HepG2 (cell line): Measurements from ENCODE around the gene CDCP2. TPM values are rescaled to one million over a fixed set of nuclear protein-coding genes. Genes with fewer than 3 reads are reported as not detected.

Source experiments
- ATAC-seq: fragments of 200-7000 bp; cut with Tn5 transposase; 3 replicates; pipeline ENCODE4 v1.9.1; 2020; ENCODE audit warnings: mild to moderate bottlenecking, moderate library complexity
- BruUV-seq: library from RNA; stranded (reverse); fragments of 400-500 nt; replicated peaks from 2 replicates; lab custom pipeline; 2021; lab: Mats Ljungman, UMichigan
- CTCF ChIA-PET: fragments of 300-600 bp; formaldehyde crosslinking; extraction: SDS; loops from one replicate; lab custom pipeline; 2021; ENCODE audit warnings: low total read pairs, inconsistent platforms, low intra/inter-chr PET ratio; lab: Yijun Ruan, JAX
- POLR2A ChIA-PET: fragments of 350-600 bp; sonication (Branson Sonifier 250); formaldehyde crosslinking; loops from one replicate; lab custom pipeline; 2020; ENCODE audit warnings: antibody characterized with exemption, inconsistent platforms; lab: Yijun Ruan, JAX
- DNase-seq: peaks from one replicate; pipeline ENCODE4 v3.0.0-alpha.2; 2015; ENCODE audit warnings: low spot score
- FAIRE-seq: peaks from 3 replicates; lab custom pipeline; 2011; peaks lifted over from hg19 to GRCh38; lab: Jason Lieb, UNC
- H2AFZ ChIP-seq: one replicate; pipeline ENCODE4 v1.6.1; 2011; ENCODE audit warnings: low read length, inconsistent platforms
- H3K27ac ChIP-seq: fragments of 300-600 bp; 3 replicates; pipeline ENCODE4 v1.8.0; 2011; ENCODE audit warnings: mixed run types, mild to moderate bottlenecking, mixed read lengths, low read length, inconsistent platforms; ENCODE audit not compliant: insufficient read depth; ENCODE audit errors: extremely low read length
- H3K27me3 ChIP-seq, 2 experiments: fragments of 200-600 bp in 1 of 2; 2 replicates in 1 of 2; 3 replicates in 1 of 2; pipeline versions ENCODE4 v1.6.0 to v1.8.0; 2011; ENCODE audit warnings: low read length in 2 of 2, mild to moderate bottlenecking in 2 of 2, moderate library complexity in 2 of 2, inconsistent platforms in 1 of 2; ENCODE audit not compliant: insufficient read depth in 2 of 2, control insufficient read depth in 1 of 2
- H3K36me3 ChIP-seq, 2 experiments: fragments of 200-600 bp in 1 of 2; replicated peaks in 1 of 2; 2 replicates in 1 of 2; 3 replicates in 1 of 2; pipeline versions ENCODE4 v1.5.1 to v1.8.0; 2011; ENCODE audit warnings: low read length in 2 of 2, inconsistent platforms in 1 of 2; ENCODE audit not compliant: insufficient read depth in 2 of 2, control insufficient read depth in 1 of 2
- H3K4me1 ChIP-seq: 2 replicates; pipeline ENCODE4 v1.5.1; 2012; ENCODE audit warnings: low read length, inconsistent platforms; ENCODE audit not compliant: insufficient read depth
- H3K4me2 ChIP-seq: 2 replicates; pipeline ENCODE4 v1.6.0; 2011; ENCODE audit warnings: low read depth, low read length, inconsistent platforms
- H3K4me3 ChIP-seq, 3 experiments: fragments of 200-600 bp in 1 of 3; sonication (generic), shearing (Covaris generic) in 1 of 3; replicated peaks in 1 of 3; 2 replicates each; pipeline ENCODE4 v1.5.1; 2011 to 2016; ENCODE audit warnings: low read length in 3 of 3, inconsistent platforms in 2 of 3, low read depth in 2 of 3, mild to moderate bottlenecking in 2 of 3, control low read depth in 1 of 3, mixed read lengths in 1 of 3; ENCODE audit not compliant: insufficient read depth in 1 of 3
- H3K79me2 ChIP-seq: one replicate; pipeline ENCODE4 v1.6.1; 2011; ENCODE audit warnings: low read length, inconsistent platforms; ENCODE audit not compliant: insufficient read depth
- H3K9ac ChIP-seq: 2 replicates; pipeline ENCODE4 v1.6.0; 2011; ENCODE audit warnings: mild to moderate bottlenecking, low read depth, low read length, inconsistent platforms; ENCODE audit not compliant: insufficient read depth
- H3K9me3 ChIP-seq: 2 replicates; pipeline ENCODE4 v1.5.1; 2012; ENCODE audit warnings: mild to moderate bottlenecking, low read length
- H4K20me1 ChIP-seq: 2 replicates; pipeline ENCODE4 v1.6.0; 2011; ENCODE audit warnings: inconsistent platforms, mild to moderate bottlenecking, low read length, moderate library complexity; ENCODE audit not compliant: insufficient read depth
- AGO2 ChIP-seq: fragments of 200-400 bp; formaldehyde crosslinking; optimal IDR thresholded peaks from 2 replicates; pipeline ENCODE3; 2017; ENCODE audit warnings: mild to moderate bottlenecking, low read depth, low read length, moderate library complexity
- ATF7-NPFF ChIP-seq: sonication (generic); formaldehyde crosslinking; IDR thresholded peaks from 2 replicates; pipeline ENCODE4 v1.8.1; 2023; ENCODE audit warnings: mild to moderate bottlenecking, low read depth, missing genetic modification reagents, moderate library complexity
- BRD4 ChIP-seq: sonication (generic); formaldehyde crosslinking; IDR thresholded peaks from 2 replicates; pipeline ENCODE4 v1.4.0; 2020; ENCODE audit warnings: missing genetic modification reagents
- SIN3A ChIP-seq: IDR thresholded peaks from 2 replicates; pipeline ENCODE4 v1.6.1; 2011; ENCODE audit warnings: low read depth, mild to moderate bottlenecking, control low read depth, low read length, borderline replicate concordance
- SIX4 ChIP-seq: sonication (generic); formaldehyde crosslinking; IDR thresholded peaks from 2 replicates; pipeline ENCODE4 v1.4.0; 2020; ENCODE audit warnings: missing genetic modification reagents
- SMYD3 ChIP-seq: sonication (generic); formaldehyde crosslinking; IDR thresholded peaks from 2 replicates; pipeline ENCODE4 v1.8.1; 2023; ENCODE audit warnings: mild to moderate bottlenecking, missing genetic modification reagents
- SP140L ChIP-seq: sonication (generic); formaldehyde crosslinking; IDR thresholded peaks from 2 replicates; pipeline ENCODE4 v1.4.0; 2020; ENCODE audit warnings: missing genetic modification reagents, borderline replicate concordance
- SRY ChIP-seq: sonication (generic); formaldehyde crosslinking; IDR thresholded peaks from 2 replicates; pipeline ENCODE4 v1.8.0; 2022; ENCODE audit warnings: mild to moderate bottlenecking, missing genetic modification reagents
- ZMYM4 ChIP-seq: sonication (generic); formaldehyde crosslinking; IDR thresholded peaks from 2 replicates; pipeline ENCODE4 v1.8.1; 2023; ENCODE audit warnings: mild to moderate bottlenecking, missing genetic modification reagents
- ZNF792 ChIP-seq: IDR thresholded peaks from 2 replicates; pipeline ENCODE4 v1.6.1; 2016
- WGBS: methylation state at CpG from one replicate; pipeline ENCODE4 v1.1.6; 2017; ENCODE audit warnings: low lambda C conversion rate; 5-methylcytosine and 5-hydroxymethylcytosine counted together
- in situ Hi-C: cut with HindIII; loops from 2 replicates; pipeline ENCODE4 v1.10.0; 2017; ENCODE audit warnings: low pct_unique_long_range_greater_than_20kb; ENCODE audit not compliant: extremely low pct_ligation_motif_present
- intact Hi-C: fragments of 100-400 bp; cut with micrococcal nuclease; formaldehyde crosslinking; loops from one replicate; pipeline ENCODE4 v1.10.0; 2022; ENCODE audit not compliant: unreplicated experiment
- polyA plus RNA-seq, 8 experiments: library from polyadenylated mRNA; depleted of rRNA in 3 of 8; stranded (reverse) in 7 of 8; unstranded in 1 of 8; fragments of >200 nt; fragmentation: Illumina TruSeq in 4 of 8; extraction: Trizol in 4 of 8; gene quantifications; 2 replicates each; pipeline versions ENCODE4 v1.2.1 to v1.2.3, GENCODE V29; 2011 to 2016; ENCODE audit warnings: low read depth in 4 of 8, missing spikeins in 1 of 8, mixed read lengths in 1 of 8; ENCODE audit not compliant: insufficient read depth in 1 of 8
- total RNA-seq, 5 experiments: library from RNA; depleted of rRNA; stranded (reverse); fragments of >200 nt; fragmentation: Illumina TruSeq; extraction: Trizol; gene quantifications; 2 replicates each; pipeline ENCODE4 v1.2.3, GENCODE V29; 2016; ENCODE audit warnings: low read depth in 1 of 5
- TF ChIP-seq, protein P1 (sequence below): sonication (generic); formaldehyde crosslinking; conservative IDR thresholded peaks from 2 replicates; pipeline ENCODE4 v1.4.0; 2020; ENCODE audit warnings: missing genetic modification reagents
- TF ChIP-seq, protein P2 (sequence below): sonication (generic); formaldehyde crosslinking; IDR thresholded peaks from 2 replicates; pipeline ENCODE4 v1.4.0; 2020; ENCODE audit warnings: missing genetic modification reagents

CDCP2 gene
- total and polyA plus RNA-seq, 2 of the 13 experiments (the other 11 are each of a cell fraction or from before 2014, with no cell fraction given): not detected

DNA sequence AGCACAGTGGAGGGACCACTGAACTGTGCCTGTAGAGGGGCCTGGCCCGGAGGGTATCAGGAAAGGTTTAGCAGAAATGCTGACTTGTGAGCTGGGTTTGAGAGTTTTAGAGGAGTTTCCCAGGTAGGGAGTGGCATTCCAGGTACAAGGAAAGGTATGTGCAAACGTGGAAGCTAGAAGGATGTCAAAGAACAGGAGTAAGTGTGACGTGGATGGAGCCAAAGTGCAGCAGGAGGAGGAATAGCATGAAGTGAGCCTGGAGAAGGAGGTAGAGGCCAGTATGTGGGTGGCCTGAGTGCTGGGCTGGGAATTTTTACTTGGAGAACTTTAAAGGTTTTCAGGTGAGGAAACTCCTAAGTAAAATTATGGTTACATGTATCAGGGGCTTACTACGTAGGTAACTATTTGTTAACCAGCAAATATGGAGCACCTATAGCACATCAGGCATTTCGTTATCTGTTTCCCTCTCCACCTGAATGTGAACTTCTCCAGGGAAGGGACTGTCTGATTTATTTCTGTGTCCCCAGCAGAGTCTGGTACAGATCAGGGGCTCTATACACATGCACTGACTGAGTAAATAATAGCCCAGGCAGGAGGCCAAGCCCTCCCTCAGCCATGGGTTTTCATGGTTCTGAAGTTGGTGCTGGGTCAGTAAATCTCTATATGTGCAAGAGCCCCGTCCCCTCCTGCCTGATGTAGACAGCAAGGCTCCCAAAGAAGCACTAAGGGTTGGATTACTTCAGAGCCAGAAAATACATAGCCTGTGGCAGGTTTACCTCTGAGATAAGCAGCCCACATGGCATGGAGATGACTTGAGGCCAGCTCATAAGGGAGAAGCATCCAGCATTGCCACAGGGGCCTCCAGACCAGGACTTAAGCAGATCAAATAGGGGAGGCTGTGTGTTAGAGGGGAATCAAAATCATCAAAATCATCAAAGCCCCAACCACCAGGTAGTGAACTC is 43.4 kb downstream of the CDCP2 start:
- no peak overlapping the region for H2AFZ ChIP-seq
- intact Hi-C loops (no loop called here), in situ Hi-C loops (no loop called here)
- TF ChIP-seq ZNF792 (CRISPR knock-in tag) (no peak), ATF7-NPFF (CRISPR knock-in tag) (no peak), AGO2 (no peak)
- TF ChIP-seq, protein P1, sequence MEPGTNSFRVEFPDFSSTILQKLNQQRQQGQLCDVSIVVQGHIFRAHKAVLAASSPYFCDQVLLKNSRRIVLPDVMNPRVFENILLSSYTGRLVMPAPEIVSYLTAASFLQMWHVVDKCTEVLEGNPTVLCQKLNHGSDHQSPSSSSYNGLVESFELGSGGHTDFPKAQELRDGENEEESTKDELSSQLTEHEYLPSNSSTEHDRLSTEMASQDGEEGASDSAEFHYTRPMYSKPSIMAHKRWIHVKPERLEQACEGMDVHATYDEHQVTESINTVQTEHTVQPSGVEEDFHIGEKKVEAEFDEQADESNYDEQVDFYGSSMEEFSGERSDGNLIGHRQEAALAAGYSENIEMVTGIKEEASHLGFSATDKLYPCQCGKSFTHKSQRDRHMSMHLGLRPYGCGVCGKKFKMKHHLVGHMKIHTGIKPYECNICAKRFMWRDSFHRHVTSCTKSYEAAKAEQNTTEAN (CRISPR knock-in tag): no peak
- TF ChIP-seq, all 625 proteins: peak for 0
- ChIA-PET POLR2A (no interaction called here), CTCF (no interaction called here)
- 14% methylated on average over 6 of the region's 6 CpGs for WGBS
- no peak for DNase-seq
- no peak for FAIRE-seq
- Histone ChIP-seq H4K20me1 (no peaks in the 10 kb centered on the region), H3K4me3 (no peak overlapping the region), H3K9me3 (no peaks in the 10 kb centered on the region), H3K4me2 (no peak overlapping the region), H3K27me3 (no peaks in the 10 kb centered on the region; a peak in 1 of 5 replicates), H3K9ac (no peak overlapping the region), H3K27ac (no peak overlapping the region), H3K79me2 (no peaks in the 10 kb centered on the region), H3K4me1 (peaks cover 8% of the 10 kb centered on the region; the same call in 1 of the 2 replicates), H3K36me3 (no peaks in the 10 kb centered on the region)
- ATAC-seq: peak; percentile 58
- no TSS peak for BruUV-seq

DNA sequence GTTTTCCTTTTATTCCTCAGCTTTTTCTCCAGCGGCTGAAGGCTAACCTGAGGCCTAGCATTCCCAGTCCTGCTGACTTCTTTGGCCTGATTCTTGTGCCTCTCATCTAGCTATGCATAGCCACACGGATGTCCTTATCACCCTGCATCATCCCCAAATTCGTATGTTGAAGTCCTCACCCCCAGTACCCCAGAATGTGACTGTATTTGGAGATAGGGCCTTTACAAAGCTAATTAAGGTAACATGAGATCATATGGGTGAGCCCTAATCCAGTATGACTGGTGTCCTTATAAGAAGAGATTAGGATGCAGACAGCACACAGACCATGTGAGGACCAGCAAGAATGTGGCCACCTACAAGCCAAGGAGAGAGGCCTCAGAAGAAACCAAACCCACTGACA is 44.6 kb downstream of the CDCP2 start:
- CTCF ChIA-PET: no interaction called here

More for the DNA sequence above, 44.6 kb downstream of the CDCP2 start:
- FAIRE-seq (no peak), DNase-seq (no peak), ATAC-seq (no peak)
- no peak overlapping the region for H3K4me3 ChIP-seq
- peaks cover 8% of the 10 kb centered on the region; the same call in 1 of the 2 replicates for H3K4me1 ChIP-seq
- H3K79me2 ChIP-seq: no peaks in the 10 kb centered on the region
- intact Hi-C loops: no loop called here
- no peaks in the 10 kb centered on the region; a peak in 1 of 5 replicates for H3K27me3 ChIP-seq
- H3K9me3 ChIP-seq: no peaks in the 10 kb centered on the region
- TF ChIP-seq, protein P2, sequence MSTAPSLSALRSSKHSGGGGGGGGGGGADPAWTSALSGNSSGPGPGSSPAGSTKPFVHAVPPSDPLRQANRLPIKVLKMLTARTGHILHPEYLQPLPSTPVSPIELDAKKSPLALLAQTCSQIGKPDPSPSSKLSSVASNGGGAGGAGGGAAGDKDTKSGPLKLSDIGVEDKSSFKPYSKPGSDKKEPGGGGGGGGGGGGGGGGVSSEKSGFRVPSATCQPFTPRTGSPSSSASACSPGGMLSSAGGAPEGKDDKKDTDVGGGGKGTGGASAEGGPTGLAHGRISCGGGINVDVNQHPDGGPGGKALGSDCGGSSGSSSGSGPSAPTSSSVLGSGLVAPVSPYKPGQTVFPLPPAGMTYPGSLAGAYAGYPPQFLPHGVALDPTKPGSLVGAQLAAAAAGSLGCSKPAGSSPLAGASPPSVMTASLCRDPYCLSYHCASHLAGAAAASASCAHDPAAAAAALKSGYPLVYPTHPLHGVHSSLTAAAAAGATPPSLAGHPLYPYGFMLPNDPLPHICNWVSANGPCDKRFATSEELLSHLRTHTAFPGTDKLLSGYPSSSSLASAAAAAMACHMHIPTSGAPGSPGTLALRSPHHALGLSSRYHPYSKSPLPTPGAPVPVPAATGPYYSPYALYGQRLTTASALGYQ: no peak
- TF ChIP-seq SMYD3 (CRISPR knock-in tag) (no peak), SRY (CRISPR knock-in tag) (no peak), SIX4 (CRISPR knock-in tag) (no peak), SIN3A (no peak), SP140L (CRISPR knock-in tag) (no peak), ZMYM4 (CRISPR knock-in tag) (no peak), BRD4 (no peak)
- no peak overlapping the region for H3K9ac ChIP-seq
- no peak overlapping the region for H2AFZ ChIP-seq
- 41% methylated on average over 3 of the region's 3 CpGs for WGBS
- H3K36me3 ChIP-seq: no peaks in the 10 kb centered on the region
- BruUV-seq: no TSS peak
- POLR2A ChIA-PET: no interaction called here
- no peak overlapping the region for H3K4me2 ChIP-seq
- no peak overlapping the region for H3K27ac ChIP-seq
- in situ Hi-C loops: no loop called here
- H4K20me1 ChIP-seq: no peaks in the 10 kb centered on the region
